H9 (cell line): ENCODE data around the gene HSFX2. TPM values are rescaled to one million over a fixed set of nuclear protein-coding genes. Genes with fewer than 3 reads are reported as not detected.

ENCODE experiments used
- DNase-seq: peaks from one replicate; pipeline ENCODE4 v3.0.0-alpha.2; 2017
- H2AFZ ChIP-seq: one replicate; pipeline ENCODE4 v1.6.1; 2013; ENCODE audit warnings: mild to moderate bottlenecking, low read length, control low read depth, moderate library complexity
- H2AK5ac ChIP-seq: 2 replicates; pipeline ENCODE4 v1.6.1; 2013; ENCODE audit warnings: low read length, control low read depth, mixed read lengths; ENCODE audit not compliant: insufficient read length
- H2BK120ac ChIP-seq: one replicate; pipeline ENCODE4 v1.6.1; 2013; ENCODE audit warnings: low read depth, mild to moderate bottlenecking, low read length, control low read depth, inconsistent platforms; ENCODE audit not compliant: poor library complexity, severe bottlenecking
- H2BK12ac ChIP-seq: 2 replicates; pipeline ENCODE4 v1.6.1; 2013; ENCODE audit warnings: low read length, control low read depth, mixed read lengths, low read depth; ENCODE audit not compliant: insufficient read length
- H2BK15ac ChIP-seq: 2 replicates; pipeline ENCODE4 v1.6.1; 2013; ENCODE audit warnings: low read depth, low read length, control low read depth
- H2BK20ac ChIP-seq: one replicate; pipeline ENCODE4 v1.6.1; 2013; ENCODE audit warnings: low read depth, mild to moderate bottlenecking, low read length, control low read depth, inconsistent platforms; ENCODE audit not compliant: poor library complexity, severe bottlenecking
- H2BK5ac ChIP-seq: 2 replicates; pipeline ENCODE4 v1.6.1; 2013; ENCODE audit warnings: low read length, control low read depth, mixed read lengths; ENCODE audit not compliant: insufficient read length
- H3K14ac ChIP-seq: 2 replicates; pipeline ENCODE4 v1.6.1; 2013; ENCODE audit warnings: low read length, control low read depth; ENCODE audit not compliant: insufficient read depth
- H3K18ac ChIP-seq: 2 replicates; pipeline ENCODE4 v1.6.1; 2013; ENCODE audit warnings: low read depth, mild to moderate bottlenecking, mixed read lengths, low read length, control low read depth; ENCODE audit not compliant: insufficient read length
- H3K23ac ChIP-seq: 2 replicates; pipeline ENCODE4 v1.6.1; 2013; ENCODE audit warnings: low read length, control low read depth, mixed read lengths, low read depth; ENCODE audit not compliant: insufficient read length
- H3K23me2 ChIP-seq: 2 replicates; pipeline ENCODE4 v1.6.1; 2013; ENCODE audit warnings: low read depth, mild to moderate bottlenecking, mixed read lengths, low read length, control low read depth; ENCODE audit not compliant: insufficient read length, poor library complexity, severe bottlenecking
- H3K27ac ChIP-seq: 2 replicates; pipeline ENCODE4 v1.5.1; 2013; ENCODE audit warnings: low read length, control low read depth, mixed read lengths, low read depth; ENCODE audit not compliant: insufficient read length
- H3K27me3 ChIP-seq: 2 replicates; pipeline ENCODE4 v1.6.1; 2013; ENCODE audit warnings: low read length, control low read depth, inconsistent platforms; ENCODE audit not compliant: insufficient read depth
- H3K4ac ChIP-seq: 2 replicates; pipeline ENCODE4 v1.6.1; 2013; ENCODE audit warnings: low read depth, mild to moderate bottlenecking, control low read depth, inconsistent platforms, low read length, moderate library complexity
- H3K4me1 ChIP-seq: 2 replicates; pipeline ENCODE4 v1.6.1; 2013; ENCODE audit warnings: low read length, control low read depth, inconsistent platforms; ENCODE audit not compliant: insufficient read depth
- H3K4me2 ChIP-seq: 2 replicates; pipeline ENCODE4 v1.6.1; 2013; ENCODE audit warnings: low read length, control low read depth, mixed read lengths; ENCODE audit not compliant: insufficient read length, insufficient read depth
- H3K56ac ChIP-seq: 2 replicates; pipeline ENCODE4 v1.6.1; 2013; ENCODE audit warnings: low read depth, mild to moderate bottlenecking, mixed read lengths, low read length, control low read depth; ENCODE audit not compliant: insufficient read length
- H3K79me1 ChIP-seq: 2 replicates; pipeline ENCODE4 v1.6.1; 2013; ENCODE audit warnings: low read depth, mild to moderate bottlenecking, moderate library complexity, low read length, control low read depth, inconsistent platforms; ENCODE audit not compliant: insufficient read depth, poor library complexity, severe bottlenecking
- H3K79me2 ChIP-seq: 2 replicates; pipeline ENCODE4 v1.6.1; 2013; ENCODE audit warnings: low read length, control low read depth, inconsistent platforms; ENCODE audit not compliant: insufficient read depth
- H3K9ac ChIP-seq: 2 replicates; pipeline ENCODE4 v1.6.1; 2013; ENCODE audit warnings: low read length, control low read depth, mixed read lengths; ENCODE audit not compliant: insufficient read length; ENCODE audit errors: extremely low read depth
- H3K9me3 ChIP-seq: one replicate; pipeline ENCODE4 v1.6.1; 2013; ENCODE audit warnings: low read depth, low read length, inconsistent platforms; ENCODE audit not compliant: control insufficient read depth
- H3T11ph ChIP-seq: one replicate; pipeline ENCODE4 v1.6.1; 2013; ENCODE audit warnings: mild to moderate bottlenecking, low read length, control low read depth, inconsistent platforms
- H4K20me1 ChIP-seq: one replicate; pipeline ENCODE4 v1.6.1; 2013; ENCODE audit not compliant: control insufficient read depth, insufficient read length, insufficient read depth
- H4K5ac ChIP-seq: 2 replicates; pipeline ENCODE4 v1.6.1; 2013; ENCODE audit warnings: low read depth, mild to moderate bottlenecking, mixed read lengths, low read length, control low read depth; ENCODE audit not compliant: insufficient read length
- H4K8ac ChIP-seq: replicated peaks from 2 replicates; pipeline ENCODE4 v1.6.1; 2013; ENCODE audit warnings: low read length, control low read depth, mixed read lengths, low read depth; ENCODE audit not compliant: insufficient read length
- H4K91ac ChIP-seq: 2 replicates; pipeline ENCODE4 v1.6.1; 2013; ENCODE audit warnings: low read depth, mild to moderate bottlenecking, moderate library complexity, mixed read lengths, low read length, control low read depth; ENCODE audit not compliant: insufficient read length
- H3K27ac Mint-ChIP-seq, 3 experiments: 2 replicates in 2 of 3; 3 replicates in 1 of 3; pipeline ENCODE4 v1.8.0; 2020 to 2021; ENCODE audit warnings: mixed read lengths in 3 of 3, mild to moderate bottlenecking in 1 of 3, moderate library complexity in 1 of 3
- H3K27me3 Mint-ChIP-seq: 2 replicates; pipeline ENCODE4 v1.8.0; 2021; ENCODE audit warnings: low read depth, mild to moderate bottlenecking, moderate library complexity, mixed read lengths
- H3K36me3 Mint-ChIP-seq, 3 experiments: 2 replicates in 2 of 3; 3 replicates in 1 of 3; pipeline ENCODE4 v1.8.0; 2020 to 2021; ENCODE audit warnings: low read depth in 3 of 3, mixed read lengths in 3 of 3; ENCODE audit not compliant: insufficient read depth in 1 of 3
- H3K4me1 Mint-ChIP-seq, 2 experiments: 2 replicates each; pipeline ENCODE4 v1.8.0; 2020; ENCODE audit warnings: mixed read lengths in 2 of 2
- H3K4me3 Mint-ChIP-seq, 2 experiments: 2 replicates in 1 of 2; 3 replicates in 1 of 2; pipeline ENCODE4 v1.8.0; 2020 to 2021; ENCODE audit warnings: mild to moderate bottlenecking in 2 of 2, mixed read lengths in 2 of 2, moderate library complexity in 1 of 2
- H3K9me3 Mint-ChIP-seq, 2 experiments: 2 replicates in 1 of 2; 3 replicates in 1 of 2; pipeline ENCODE4 v1.8.0; 2020; ENCODE audit warnings: mild to moderate bottlenecking in 2 of 2, mixed read lengths in 2 of 2, moderate library complexity in 1 of 2
- CTCF ChIP-seq: fragments of 200-600 bp; sonication (generic); conservative IDR thresholded peaks from 3 replicates; pipeline ENCODE4 v1.8.0; 2021; ENCODE audit warnings: antibody characterized with exemption, mild to moderate bottlenecking
- WGBS: extraction: QIAGEN DNeasy Blood & Tissue Kit; methylation state at CpG from one replicate; pipeline ENCODE4 v1.1.7; 2013; ENCODE audit warnings: missing lambda C conversion rate, low lambda C conversion rate, mixed read lengths; ENCODE audit not compliant: insufficient read length; ENCODE audit errors: extremely low coverage; 5-methylcytosine and 5-hydroxymethylcytosine counted together
- total RNA-seq: library from RNA; stranded (reverse); gene quantifications from 2 replicates; pipeline ENCODE4 v1.2.1, GENCODE V29; 2021

HSFX2 gene
- total RNA-seq, 1 experiment from 2014 or later = not detected

DNA sequence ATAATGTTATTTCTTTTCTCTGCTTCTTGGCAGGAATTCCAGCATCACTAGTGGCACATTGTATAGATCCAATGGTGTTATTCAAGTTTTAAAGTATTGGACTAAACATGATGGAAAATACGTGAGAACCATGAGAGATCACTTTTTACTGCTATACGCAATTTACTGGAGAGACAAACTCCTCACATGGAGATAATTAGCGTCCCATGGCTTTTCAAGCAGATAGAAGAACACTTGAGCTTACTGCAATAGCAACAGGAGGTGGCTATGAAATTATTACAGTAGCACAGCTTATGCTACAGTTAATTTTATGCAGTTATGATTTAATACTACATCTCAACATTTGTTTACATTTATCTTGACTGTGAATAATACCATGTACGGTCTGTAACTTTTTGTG, 48.4 kb upstream of the HSFX2 start:
- no peak overlapping the region for H4K5ac ChIP-seq
- H4K8ac ChIP-seq = no peak overlapping the region
- Mint-ChIP-seq H3K9me3 (peaks cover 54 to 63% of the 10 kb centered on the region in 2 experiments), H3K36me3 (peaks cover 0 to 2% (median 0%) of the 10 kb centered on the region in 3 experiments; a peak in 1 of 7 replicates), H3K27ac (no peak overlapping the region), H3K4me1 (no peaks in the 10 kb centered on the region), H3K4me3 (no peak overlapping the region), H3K27me3 (peaks cover 4% of the 10 kb centered on the region; the same call in 1 of the 2 replicates)
- no peaks in the 10 kb centered on the region for H3K27me3 ChIP-seq
- H4K91ac ChIP-seq = no peak overlapping the region
- H3K23me2 ChIP-seq = no peaks in the 10 kb centered on the region
- H3K9me3 ChIP-seq = peaks cover 29% of the 10 kb centered on the region
- no peak overlapping the region for H3T11ph ChIP-seq
- no peak overlapping the region for H3K4me2 ChIP-seq
- H2BK120ac ChIP-seq = no peak overlapping the region
- no peak overlapping the region for H2BK20ac ChIP-seq
- no peaks in the 10 kb centered on the region for H3K79me2 ChIP-seq
- H3K56ac ChIP-seq = no peak overlapping the region
- H2AFZ ChIP-seq = no peak overlapping the region
- H2BK15ac ChIP-seq = no peak overlapping the region
- no peak overlapping the region for H2BK5ac ChIP-seq
- H3K4me1 ChIP-seq = no peaks in the 10 kb centered on the region
- no peak overlapping the region for H3K14ac ChIP-seq
- no peak overlapping the region for H3K23ac ChIP-seq
- no peaks in the 10 kb centered on the region for H3K79me1 ChIP-seq
- H3K27ac ChIP-seq = no peak overlapping the region
- H3K4ac ChIP-seq = no peak overlapping the region
- H4K20me1 ChIP-seq = no peaks in the 10 kb centered on the region
- no peak overlapping the region for H2BK12ac ChIP-seq
- H3K9ac ChIP-seq = no peak overlapping the region
- WGBS = no CpG with 5 or more reads among the region's 4 CpGs
- DNase-seq = no peak
- no peak overlapping the region for H3K18ac ChIP-seq
- no peak for TF ChIP-seq CTCF
- H2AK5ac ChIP-seq = no peak overlapping the region
